Effector CD4-positive, alpha-beta T cell (primary cell): ENCODE measurements around the gene ZFYVE27.

Experiments
- DNase-seq: peaks from one replicate; pipeline ENCODE4 v3.0.0-alpha.2; 2020

ZFYVE27 gene

DNA sequence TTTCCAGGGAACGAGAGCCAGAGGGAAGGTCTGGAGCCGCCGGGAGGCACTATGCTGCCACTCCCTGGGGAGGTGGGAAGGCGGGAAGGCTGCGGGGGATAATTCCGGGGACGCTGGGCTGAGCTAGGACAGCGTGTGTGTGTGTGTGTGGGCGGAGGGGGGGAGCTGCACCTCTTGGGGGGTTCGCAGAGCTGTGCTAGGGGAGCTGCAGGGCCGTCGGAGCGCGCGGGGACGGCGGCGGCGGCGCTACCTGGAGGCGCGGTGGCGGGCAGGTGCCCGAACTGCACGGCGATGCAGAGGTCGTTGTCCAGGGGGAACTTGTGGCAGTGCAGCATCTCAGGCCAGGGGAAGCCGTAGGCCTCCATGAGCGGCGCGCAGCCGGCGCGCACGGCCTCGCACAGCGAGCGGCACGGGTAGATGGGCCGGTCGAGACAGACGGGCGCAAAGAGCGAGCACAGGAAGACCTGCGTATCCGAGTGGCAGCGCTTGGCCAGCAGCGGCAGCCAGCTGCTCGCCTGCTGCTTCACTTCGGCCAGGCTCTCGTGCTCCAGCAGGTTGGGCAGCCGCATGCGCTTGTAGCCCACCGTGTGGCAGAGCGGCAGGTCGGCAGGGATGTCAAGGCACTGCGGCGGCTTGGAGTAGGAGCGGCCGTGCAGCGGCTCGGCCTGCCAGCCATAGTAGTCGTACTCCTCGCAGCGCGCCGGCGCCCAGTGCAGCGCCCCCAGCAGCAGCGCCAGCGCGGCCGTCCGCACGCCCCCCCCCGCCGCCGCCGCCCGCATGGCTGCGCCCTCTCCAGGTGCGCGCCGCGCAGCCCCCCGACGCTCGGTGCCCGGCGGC lies 34.3 kb downstream of the ZFYVE27 start:
- DNase-seq, result no peak

DNA sequence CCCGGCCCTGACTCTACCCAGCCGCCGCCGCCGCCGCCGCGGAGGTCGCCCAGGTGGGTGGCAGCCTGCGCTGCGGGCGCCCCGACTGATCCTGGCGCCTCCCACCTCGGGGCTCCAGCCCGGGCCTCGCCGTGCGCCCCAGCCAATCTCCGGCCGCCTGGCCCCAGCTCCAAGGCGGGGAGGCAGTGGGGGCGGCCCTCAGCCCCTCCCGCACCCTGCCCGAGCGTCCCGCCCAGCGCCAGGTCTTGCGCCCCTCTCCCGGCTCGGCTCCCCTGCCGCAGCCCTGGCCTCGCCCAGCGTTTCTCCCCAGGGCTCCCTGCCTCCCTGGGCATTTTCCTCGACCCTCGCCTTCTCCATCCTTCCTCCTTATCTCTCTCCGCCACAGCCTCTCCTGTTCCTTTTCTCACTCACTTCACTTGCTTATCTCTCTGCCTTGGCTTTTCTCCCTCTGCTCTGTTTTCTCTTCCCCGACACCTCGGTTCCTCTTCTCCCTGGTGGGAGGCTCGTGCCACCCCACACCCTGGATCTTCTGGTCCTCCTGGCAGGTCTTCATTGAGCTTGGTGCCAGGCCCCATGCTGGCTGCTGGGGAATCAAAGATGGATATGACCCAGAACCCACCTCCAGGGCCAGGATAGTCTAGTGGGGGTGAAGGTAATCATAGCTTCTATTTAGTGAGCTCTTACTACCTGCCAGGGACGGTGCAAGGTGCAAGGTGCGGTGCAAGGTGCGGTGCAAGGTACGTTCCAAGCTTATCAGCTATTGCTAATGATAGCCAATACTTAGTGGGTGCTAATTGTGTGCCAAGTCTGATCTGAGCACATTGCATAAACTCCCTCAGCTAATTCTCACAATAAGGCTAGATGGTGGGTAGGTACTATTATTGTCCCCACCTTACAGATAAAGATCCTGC lies 35.2 kb downstream of the ZFYVE27 start, which contains the start of gene SFRP5:
SFRP5 (minus strand) TSS at position 87 of the 911 bp plus-strand sequence. CDS start 166 bp downstream, outside the sequence.
- no peak for DNase-seq

DNA sequence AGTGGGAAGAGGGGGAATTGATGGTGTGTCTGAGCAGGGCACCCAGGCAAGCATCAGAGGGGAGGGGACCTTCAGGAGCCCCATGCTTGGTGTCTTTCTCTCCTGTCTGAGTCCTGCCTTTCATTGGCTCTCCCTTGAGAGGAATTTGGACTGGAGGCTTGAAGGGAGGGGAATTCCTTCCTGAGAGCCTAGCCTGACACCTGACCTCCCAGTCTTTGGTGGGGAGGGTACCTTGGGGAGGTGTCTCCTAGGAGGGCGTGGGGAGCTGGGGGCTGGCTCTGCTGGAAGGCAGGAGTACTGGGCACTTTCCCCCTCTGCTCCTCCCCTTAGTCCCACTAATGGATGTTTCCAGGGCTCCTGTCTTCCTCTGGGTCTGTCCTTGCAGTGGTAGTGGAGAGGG lies 36.2 kb downstream of the ZFYVE27 start:
- DNase-seq, result no peak

DNA sequence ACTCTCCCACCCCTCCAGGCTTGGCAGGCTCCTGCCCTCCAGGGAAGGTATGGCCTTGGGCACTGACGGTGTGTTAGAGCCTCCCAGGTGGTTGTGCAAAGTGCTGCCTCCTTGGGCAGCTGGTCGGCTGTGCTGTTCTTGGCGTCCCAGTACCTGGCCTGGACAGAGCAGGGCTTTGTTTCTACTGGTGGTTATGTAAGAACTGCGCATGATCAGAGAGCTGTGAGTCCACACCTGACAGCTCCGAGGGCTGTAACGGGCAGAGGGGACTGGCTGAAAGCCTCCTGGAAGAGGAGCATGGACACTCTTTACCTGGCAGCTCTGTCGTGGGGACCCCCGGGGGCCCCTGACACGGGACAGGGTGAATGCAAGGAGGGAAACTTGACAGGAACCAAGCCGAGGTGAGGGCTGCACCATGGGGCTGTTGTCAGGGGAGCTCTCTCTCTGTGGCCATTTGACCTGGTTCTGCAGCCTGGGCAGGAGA lies 37.9 kb downstream of the ZFYVE27 start:
- DNase-seq, result no peak

DNA sequence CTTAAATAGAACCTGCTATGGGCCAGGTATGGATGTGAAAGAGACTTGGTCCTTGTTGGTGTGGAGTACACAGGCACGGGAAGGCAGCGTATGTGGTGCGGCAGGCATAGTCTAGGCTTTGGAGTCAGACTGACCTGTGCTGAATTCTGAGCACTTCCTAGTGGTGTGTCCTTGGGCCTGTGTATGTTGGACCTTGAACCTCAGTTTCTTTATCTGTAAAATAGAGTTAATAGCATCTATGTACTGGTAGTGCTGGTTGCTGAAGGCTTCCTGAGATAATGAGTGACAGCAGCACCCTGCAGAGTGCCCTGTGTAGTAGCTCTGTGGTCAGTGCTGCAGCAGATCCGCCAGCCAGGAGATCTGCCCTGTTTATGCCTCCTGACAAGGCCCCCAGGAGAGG lies 40.2 kb downstream of the ZFYVE27 start:
- no peak for DNase-seq

DNA sequence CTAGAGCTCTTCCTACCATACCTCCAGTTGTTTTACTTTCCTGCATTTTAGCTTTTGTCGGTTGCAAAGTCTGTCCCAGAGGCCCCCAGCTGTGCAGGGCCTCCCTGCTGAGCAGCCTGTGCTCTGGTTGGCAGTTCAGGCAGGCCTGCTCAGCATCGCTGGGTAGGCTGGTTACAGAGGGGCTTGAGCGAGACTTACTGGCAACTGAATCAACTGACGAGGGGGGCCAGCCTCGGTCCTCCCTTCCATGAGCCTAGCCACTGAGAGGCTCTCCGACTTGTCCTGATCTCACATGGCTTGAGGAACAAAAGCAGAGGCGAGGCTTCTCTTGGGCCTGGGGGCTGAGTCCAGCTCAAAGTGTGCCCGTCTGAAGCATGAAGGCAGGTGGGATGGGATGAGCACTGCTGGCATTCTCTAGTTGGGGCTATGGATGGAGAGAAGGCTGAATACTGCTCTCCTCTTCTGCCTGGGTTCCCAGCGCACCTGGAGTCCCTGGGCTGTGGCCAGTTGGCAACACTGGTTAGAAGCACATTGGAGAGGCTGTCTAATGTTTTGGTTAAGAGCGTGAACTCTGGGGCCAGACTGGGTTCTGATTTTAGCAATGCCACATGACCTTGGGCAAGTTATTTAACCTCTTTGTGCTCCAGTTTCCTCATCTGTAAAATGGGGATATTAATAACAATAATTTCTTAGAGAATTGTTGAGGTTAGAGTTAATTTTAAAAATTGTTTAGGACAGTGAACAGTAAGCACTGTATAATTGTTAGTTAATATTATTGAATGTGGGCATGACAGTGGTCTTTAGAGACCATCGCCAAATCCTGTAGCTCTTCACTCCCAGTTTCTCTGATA lies 41.7 kb downstream of the ZFYVE27 start:
- no peak for DNase-seq

DNA sequence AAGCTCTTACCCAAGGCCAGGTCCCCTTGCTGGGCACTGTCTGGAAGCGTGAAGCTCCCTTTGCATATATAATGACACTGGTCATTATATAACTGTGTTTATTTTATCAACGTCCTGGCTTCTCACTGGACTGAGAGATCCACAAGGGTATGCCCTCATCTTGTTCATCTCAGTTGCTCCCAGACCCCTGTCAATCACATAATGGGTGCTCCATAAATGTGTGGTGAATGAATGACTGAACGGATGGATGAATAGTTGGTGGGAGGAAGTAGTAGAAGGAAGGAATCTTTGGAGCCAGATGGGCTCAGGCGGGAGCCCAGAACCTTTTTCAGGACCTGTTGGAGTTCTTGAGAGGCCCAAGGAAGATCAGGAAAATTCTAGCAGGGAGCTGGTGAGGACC lies 42.6 kb downstream of the ZFYVE27 start:
- no peak for DNase-seq

DNA sequence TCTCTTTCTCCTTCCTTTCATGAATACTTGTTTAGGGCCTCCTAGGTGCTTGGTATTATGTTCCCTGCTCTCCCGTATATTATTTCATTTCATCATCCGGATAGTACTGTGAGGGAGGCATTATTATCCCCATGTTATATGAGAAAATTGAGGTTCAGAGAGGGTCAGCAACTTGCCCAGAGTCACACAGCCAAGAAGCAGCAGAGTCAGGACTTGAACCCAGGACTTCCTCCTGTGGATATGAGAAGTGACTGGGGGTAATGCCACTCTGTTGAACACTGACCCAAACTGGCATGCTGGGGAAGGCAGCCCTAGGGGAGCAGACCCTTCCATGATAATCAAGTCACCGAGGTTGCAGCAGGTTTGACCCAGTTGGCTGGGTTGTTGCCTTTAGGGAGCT lies 43.0 kb downstream of the ZFYVE27 start:
- no peak for DNase-seq

DNA sequence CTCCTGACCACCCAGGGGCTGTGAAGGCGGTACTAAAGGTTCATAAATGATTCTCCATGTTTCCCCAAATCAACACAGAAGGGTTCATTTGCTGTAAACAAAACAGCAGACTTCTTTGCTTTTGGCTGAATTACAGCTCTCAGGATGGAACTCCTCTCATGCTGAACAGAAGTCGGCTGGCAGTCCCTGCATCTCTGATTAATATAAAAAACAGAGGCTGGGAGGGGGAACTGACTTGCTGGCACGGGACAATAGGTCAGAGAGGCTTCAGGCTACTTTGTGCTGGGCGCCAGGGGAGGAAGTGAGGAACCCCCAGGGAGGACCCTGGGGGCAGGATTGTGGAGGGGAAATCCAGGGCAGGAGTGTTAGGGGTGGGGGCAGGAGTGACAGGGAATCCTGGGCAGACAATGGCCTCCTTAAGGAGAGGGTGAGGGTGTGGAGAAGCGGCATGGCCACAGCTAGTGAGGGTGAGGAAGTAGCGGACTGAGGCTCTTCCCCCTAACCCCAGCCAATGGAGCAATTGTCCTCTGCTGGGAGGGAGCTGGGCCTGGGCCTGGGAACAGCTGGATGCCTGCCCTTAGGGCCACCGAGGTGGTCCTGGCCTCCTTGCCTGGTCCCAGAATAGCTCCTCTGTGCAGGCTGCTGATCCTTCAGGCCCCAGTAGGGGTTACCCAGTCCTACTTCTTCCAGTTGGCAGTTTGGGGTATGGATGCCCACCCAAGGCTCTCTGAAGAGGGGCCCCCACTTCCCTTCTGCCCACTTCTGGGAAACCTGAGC lies 44.1 kb downstream of the ZFYVE27 start:
- no peak for DNase-seq

DNA sequence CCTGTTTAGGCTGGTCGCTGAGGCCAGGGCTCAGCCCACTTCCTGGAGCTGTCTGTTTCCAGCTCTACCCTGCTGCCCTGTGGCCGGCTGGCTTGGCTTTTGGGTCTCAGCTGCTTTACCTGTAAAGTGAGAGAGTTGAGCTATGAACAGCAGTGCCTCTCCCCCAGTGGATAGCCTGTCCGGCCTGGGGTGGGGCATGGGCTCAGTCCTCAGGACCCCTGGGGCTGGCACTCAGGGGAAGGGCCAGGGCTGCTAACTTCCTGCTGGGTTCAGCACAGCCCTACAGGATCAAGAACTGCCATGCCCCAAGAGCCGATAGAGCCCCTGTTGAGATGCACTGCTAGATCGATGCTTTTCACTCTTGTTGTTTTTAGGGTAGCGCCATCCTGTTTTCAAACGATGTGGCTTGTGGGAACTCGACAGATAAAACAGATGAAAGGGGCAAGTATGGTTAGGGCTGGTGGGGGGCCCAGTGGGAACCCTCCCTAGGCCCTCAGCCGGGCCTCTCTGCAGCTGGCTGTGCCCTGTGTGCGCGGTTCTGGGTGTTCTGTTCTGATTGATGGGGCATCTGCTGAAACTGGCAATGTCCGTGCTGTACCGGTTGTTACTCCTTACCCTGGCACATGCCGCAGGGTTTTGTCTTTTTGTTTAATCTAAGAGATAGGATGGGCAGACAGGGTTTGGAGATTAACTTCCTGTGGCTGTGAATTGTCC lies 44.8 kb downstream of the ZFYVE27 start:
- DNase-seq, result no peak

DNA sequence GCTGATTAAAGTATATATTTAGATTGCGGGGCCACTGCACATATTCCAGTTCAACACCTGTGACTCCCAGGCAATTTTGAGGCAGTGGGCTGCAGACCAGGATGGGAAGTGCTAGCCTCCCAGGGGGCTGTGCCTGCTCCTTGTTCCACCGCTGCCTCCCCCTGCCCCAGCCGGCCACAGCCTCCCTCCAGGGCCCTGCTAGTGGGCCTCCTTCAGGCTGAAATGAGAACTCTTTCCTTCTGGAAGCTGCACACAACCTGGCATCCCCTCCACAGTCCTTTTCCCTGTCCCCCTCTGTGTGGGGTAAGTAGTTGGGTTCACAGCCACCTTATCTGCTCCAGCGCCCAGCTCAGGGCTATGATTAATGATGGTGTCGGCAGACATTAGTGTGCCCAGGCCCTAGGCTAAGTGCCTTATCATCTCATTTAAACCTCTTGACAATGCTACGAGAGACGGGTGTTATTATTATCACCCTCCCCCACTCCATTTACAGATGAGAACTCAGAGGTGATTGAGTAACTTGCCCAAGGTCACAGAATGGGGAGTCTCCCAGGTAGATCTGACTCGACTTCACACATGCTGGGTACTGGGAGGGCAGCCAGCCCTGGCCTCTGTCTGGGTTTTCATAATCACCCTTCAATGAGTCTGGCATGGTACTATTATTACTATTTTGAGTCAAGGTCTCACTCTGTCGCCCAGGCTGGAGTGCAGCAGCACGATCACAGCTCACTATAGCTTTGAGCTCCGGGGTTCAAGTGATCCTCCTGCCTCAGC lies 45.7 kb downstream of the ZFYVE27 start:
- no peak for DNase-seq

DNA sequence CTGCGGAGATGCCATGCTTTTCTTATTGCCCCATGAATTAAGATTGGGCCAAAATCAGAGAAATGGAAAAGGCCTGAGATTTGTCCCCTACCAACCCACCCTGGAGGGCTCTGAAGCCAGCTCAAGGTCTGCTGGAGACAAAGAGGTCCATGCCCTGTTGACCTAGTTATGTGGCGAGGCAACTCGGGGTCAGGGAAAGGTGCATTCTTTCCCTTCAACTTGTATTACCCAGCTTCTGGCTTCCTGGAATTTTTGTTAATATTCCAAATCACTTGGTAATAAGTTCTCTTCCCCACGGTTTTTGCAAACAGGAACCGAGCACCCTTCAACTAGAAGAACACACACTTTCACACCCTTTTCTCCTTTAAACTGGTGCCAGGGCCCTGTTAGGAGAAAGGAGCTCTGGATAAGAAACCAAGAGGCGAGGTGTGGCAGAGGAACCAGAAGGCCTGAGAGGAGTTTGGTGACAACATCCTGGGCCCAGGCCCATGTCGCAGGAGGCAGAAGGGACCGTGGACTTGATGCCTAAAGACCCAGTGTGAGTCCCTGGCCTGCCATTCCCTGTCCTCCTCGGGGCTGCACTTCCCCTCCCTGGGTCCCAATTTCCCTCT lies 47.4 kb downstream of the ZFYVE27 start:
- DNase-seq, result no peak

DNA sequence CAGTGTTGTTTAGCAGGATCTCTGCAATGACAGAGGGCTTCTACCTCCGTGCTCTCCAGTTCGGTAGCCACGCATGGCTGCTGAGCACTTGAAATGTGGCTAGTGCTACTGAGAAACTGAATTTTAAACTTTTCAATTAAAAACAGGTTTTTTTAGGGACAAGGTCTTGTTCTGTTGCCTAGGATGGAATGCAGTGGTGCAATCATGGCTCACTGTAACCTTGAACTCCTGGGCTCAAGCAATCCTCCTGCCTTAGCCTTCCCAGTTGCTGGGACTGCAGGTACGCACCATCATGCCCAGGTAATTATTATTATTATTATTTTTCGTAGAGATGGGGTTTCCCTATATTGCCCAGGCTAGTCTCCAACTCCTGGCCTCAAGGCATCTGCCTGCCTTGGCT lies 48.3 kb downstream of the ZFYVE27 start:
- DNase-seq, result no peak

DNA sequence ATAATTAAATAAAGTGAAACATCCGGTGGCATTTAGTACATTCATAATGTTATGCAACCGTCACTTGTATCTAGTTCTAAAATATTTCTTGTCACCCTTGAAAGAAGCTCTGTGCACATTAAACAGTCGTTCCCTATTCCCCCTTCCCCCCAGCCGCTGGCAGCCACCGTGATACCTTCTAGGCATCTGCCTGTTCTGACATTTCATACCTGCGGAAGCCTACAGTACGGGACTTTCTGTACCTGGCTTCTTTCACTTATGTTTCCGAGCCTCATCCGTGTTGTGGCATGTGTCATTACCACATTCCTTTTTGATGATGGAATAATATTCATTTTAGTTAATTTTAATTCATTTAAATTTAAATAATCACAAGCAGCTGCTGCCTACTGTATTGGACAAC lies 48.8 kb downstream of the ZFYVE27 start:
- no peak for DNase-seq

DNA sequence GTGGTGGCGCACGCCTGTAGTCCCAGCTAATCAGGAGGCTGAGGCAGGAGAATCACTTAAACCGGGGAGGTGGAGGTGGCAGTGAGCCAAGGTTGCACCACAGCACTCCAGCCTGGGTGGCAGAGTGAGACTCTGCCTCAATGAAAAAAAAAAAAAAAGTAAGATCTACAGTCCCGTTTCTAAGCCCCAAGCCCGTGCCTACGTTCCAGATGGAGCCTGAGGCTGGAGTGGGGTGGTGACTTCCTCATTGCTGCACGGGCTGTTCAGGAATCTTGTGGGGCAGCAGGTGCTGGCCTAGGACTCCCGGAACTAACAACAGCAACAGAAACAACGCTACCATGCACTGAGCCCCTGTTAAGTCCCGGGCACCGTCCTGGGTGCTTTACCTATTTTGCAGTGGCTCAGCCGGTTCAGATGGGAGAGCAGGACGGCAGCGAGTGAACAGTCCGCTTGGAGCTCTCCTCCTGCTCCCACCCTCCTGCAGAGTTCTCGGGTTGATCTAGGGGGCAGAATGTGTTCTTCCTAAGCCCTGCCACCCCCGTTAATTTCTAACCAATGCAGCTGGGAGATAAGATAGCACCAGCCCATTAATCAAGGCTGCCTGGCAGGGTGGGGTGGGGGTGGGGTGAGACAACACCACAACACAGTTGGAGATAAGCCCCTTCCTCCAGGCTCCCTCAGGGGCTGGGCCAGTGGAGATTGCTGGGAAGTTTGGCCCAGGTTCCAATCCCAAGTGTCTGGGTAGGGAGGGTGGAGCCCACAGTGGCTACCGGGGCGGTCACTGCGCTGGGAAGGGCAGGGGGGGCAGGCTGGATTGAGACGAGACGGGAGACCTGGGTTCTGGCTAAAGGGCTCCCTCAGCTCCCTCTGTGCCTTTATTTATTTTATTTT lies 51.9 kb downstream of the ZFYVE27 start:
- no peak for DNase-seq

DNA sequence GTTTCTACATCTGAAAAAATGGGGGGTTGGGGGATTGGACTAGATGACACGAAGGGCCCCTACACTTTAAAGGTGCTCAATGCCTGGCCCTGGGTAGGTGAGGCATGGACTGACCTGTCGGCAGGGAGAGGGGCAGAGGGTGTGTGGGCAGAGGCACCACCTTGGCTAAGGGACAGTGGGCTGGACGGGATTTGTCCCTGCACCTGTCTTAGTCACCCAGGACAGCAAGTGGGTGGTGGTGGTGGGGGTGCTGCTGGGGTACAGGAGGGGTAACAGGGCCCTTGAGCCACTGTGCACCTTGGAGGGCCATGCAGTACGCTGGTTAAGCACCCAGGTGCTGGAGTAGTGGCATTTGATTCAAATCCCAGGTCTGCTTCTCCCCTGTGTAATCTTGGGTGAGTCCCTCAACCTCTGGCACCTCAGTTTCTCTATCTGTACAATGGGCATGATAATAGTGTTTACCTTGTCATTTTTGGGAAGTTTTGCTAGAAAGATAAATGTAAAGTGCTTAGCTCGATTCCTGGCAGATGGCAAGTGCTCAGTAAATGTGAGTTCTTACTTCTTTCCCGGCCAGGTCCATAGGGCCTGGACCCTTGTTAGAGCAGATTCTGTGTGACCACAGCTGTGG lies 53.0 kb downstream of the ZFYVE27 start:
- DNase-seq, result no peak

DNA sequence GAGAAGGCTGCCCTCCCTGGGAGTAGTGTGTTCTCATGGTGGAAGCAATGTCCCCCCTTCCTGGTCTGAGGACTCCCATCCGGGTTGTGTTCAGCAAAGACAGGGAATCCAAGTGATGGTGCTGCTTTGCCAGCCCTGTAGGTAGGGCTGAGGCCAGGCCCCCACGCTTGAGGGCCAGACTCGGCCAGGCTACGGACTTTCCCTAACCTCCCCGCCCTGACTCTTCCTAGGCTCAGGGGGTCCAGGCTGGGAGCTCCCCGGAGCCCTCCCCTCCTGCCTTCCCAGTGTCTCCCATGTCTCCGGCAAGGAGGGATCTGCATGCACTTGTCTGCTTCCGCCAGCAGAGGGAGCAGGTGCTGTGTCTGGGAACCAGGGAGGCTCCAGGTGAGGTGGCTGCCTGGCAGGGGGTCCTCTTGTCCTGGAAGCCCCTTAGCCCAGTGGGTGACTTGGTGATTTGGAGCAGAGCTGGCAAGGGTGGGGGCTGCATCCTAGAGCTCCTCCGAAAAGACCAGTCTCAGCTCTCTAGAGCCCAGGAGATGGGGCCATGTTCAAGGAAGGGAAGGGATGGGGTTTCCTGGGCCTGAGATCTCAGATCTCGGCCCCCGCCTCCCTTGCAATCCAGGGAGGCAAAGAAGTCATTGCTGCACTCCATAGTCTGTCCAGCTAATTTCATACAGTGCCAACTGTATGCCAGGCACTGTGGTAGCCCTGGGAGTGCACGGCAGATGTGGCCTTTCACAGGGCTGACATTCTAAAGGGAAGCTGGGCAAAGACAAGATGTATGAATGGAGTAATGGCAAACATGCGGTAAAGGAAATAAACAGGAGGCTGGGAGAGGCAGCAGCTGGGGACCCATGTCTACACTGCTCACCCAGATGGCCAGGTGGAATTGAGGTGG lies 55.1 kb downstream of the ZFYVE27 start:
- DNase-seq, result peak; percentile 67
